LNCaP clone FGC (cell line): ENCODE results near the gene WWTR1.

ENCODE experiments used
- DNase-seq: peaks from one replicate; pipeline ENCODE4 v3.0.0-alpha.2; 2011; ENCODE audit warnings: low read depth
- H3K4me3 ChIP-seq: 2 replicates; pipeline ENCODE4 v1.5.1; 2011; ENCODE audit warnings: mild to moderate bottlenecking, low read depth, low read length, control low read depth
- CTCF ChIP-seq: IDR thresholded peaks from 2 replicates; pipeline ENCODE4 v1.5.1; 2012; ENCODE audit warnings: mild to moderate bottlenecking; ENCODE audit not compliant: control insufficient read depth, insufficient read depth; ENCODE audit errors: extremely low read depth

WWTR1 gene

GRCh38 chr3:149497966-149498670 lies 159.7 kb downstream of the WWTR1 start:
- TF ChIP-seq CTCF: no peak
- no peak overlapping the region for H3K4me3 ChIP-seq
- DNase-seq: no peak

GRCh38 chr3:149496891-149497290 lies 160.9 kb downstream of the WWTR1 start:
- TF ChIP-seq CTCF: no peak
- H3K4me3 ChIP-seq: no peak overlapping the region
- no peak for DNase-seq

GRCh38 chr3:149495581-149496125 lies 162.2 kb downstream of the WWTR1 start:
- H3K4me3 ChIP-seq: no peak overlapping the region
- TF ChIP-seq CTCF: no peak
- DNase-seq: no peak

GRCh38 chr3:149494759-149495580 lies 162.9 kb downstream of the WWTR1 start:
- H3K4me3 ChIP-seq: no peak overlapping the region
- no peak for TF ChIP-seq CTCF
- no peak for DNase-seq

GRCh38 chr3:149494022-149494758 lies 163.6 kb downstream of the WWTR1 start:
- TF ChIP-seq CTCF: peak; percentile 84
- DNase-seq: no peak
- no peak overlapping the region for H3K4me3 ChIP-seq

- TF ChIP-seq CTCF: no peak
- no peak overlapping the region for H3K4me3 ChIP-seq
- no peak for DNase-seq
Observed at GRCh38 chr3:149493315-149494021, 164.4 kb downstream of the WWTR1 start.
